HTR-8/SVneo (cell line): Measurements from ENCODE around the gene SMIM29.
A peak's percentile ranks its signal among the peaks of the same experiment; 100 is the strongest.

ENCODE experiments used
- DNase-seq: peaks from one replicate; pipeline ENCODE4 v3.0.0; 2011; ENCODE audit warnings: low spot score, mixed read lengths; ENCODE audit not compliant: insufficient read length
- FAIRE-seq: peaks from 2 replicates; lab custom pipeline; 2011; peaks lifted over from hg19 to GRCh38; lab: Jason Lieb, UNC

SMIM29 gene

DNA sequence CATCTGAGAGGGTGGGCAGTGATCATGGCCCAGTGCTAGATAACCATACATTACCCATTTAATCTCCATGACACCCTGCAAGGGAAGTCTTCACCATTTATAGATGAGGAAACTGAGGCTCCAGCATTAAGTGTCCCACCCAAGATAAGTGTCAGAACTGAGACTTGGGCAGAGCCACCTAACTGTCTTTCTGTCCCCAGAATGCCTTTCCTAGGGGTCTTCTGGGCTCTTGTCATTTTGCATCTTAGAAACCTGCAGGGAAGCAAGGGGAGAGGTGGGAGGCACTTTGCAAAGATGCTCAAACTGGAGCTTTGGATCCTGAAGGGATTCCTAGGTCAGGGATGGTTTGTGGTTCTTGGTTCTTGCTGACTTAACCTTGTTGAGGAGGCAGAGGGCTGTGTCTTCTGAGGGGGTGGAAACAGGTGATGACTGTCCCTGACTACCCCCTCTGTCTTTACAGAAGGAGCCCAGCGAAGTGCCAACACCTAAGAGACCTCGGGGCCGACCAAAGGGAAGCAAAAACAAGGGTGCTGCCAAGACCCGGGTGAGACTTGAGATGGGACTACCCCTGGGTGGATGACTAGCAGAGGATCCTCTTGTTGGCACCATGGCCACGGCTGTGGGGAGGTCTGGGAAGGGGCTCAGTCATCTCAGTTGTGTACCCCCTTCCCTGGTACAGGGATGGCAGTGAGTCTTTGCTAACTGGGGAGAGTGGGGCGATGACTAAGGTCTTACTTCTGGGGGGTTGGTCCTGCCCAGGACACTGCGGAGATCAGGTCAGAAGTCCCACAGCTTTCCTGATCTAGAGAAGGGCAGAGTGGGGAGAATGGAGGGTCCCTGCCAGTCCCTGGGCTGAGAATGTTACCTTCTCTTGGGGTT, 6.3 kb downstream of the SMIM29 start:
- DNase-seq (no peak), FAIRE-seq (no peak)

DNA sequence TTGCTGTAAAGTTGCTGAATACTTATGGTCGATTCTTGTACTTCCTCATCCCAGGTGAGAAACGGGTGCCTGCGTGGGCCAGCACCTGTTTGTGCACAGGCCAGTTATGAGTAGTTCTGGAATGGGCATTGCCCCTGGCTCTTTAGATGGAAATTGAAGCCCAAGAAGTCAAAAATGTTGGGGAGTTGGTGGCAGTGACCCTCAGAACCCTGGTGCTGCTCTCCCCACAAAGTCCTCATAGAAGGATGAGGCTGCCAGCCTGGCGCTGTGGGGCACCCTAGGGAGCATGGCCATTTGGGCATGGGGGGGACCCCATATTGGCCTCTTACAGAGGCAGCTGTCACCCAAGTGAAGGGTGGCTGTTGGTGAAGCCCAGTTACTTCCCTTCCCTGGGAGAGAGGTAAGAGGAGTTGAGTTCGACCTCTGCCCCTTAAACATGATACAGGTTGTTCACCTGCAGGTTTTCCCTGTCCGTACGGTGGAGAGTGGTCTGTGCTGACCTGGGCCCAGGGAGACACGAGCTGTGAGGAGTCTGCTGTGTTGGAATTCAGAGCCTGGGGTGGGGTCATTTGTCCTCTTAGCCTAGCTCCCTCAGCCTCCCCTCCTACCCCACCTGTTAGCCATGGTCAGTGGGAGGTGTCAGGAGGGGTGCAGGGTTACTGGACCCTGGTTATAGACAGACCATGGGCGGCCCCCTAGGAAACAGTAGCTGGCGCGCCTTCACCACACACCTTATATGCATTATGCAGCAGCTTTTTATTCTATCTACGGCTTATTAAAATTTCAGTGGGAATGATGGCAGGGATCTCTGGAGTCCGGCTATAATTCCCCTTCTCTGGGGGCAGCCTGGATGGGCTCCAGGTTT, 7.2 kb downstream of the SMIM29 start:
- no peak for DNase-seq
- no peak for FAIRE-seq

DNA sequence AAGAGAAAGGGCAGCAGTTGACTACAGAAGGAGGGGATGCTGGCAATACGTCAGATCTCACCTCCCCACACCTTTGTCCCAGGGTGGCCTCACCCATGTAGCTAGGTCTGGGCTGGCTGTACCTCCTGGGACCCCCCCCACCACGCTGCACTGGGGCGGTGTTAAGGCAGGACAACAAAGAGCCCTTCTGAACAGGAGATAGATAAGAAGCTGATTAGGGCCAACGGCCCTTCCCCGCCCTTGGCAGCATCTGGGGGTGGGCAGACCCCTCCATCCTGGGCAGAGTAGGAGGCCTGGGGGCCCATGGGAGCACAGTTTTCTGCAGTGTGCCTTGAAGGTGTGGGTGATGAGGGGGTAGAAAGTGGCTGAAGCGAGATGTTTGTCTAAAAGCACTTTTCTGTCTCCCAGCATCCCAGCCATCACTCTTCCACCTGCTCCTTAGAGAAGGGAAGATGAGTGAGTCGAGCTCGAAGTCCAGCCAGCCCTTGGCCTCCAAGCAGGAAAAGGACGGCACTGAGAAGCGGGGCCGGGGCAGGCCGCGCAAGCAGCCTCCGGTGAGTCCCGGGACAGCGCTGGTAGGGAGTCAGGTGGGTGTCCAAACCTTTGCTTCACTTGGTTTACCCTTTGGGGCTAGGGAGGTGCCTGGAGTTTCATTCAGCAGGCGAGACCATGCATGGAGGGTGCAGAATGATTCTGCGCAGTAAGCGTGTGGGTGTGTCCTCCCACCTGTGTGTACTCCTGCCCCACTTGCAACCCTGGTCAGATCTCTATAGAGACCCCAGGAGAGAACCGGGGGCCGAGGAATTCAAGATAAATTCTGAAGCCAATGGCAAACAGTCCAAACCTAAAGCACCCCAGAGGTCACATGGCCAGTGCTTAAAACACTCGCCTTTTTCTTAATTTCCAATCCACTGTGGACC, 8.2 kb downstream of the SMIM29 start:
- no peak for DNase-seq
- FAIRE-seq = no peak

DNA sequence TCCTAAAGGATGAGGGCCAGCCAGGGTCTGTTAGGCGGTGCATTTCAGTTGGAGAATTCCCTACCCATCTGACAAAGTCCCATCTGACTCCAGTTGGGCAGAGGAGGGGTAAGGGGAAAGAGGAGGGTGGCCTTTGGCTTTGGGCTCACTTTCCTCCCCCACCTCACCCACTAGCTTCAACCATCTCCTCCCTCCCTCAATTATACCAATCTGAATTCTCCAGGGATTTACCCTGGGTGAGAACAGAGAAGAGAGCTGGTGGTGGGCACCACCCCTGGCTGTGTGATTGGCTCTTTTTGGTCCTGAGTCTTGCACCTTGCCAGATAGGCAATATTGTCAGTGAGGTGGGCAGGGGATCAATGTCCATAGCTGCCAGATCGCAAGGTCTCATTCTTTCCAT, 8.9 kb downstream of the SMIM29 start:
- FAIRE-seq (no peak), DNase-seq (no peak)

DNA sequence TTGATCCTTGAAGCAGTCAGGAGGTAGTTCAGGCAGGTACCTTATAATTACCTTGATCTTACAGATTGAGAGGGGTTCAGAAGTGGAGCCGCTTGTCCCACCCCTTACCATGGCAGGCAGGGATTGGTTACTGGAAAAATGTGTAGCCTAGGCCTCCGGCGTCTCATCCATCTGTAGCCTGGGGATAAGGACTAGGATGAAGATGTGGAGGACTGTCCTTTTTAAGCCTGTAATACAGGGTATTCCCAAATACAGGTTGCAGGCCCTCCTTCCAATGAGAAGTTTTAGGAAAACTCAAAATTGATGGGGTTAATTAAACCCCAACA, 9.3 kb downstream of the SMIM29 start:
- FAIRE-seq (no peak), DNase-seq (no peak)

- FAIRE-seq (no peak), DNase-seq (no peak)
Measured at GRCh38 chr6:34238585-34239499, 10.0 kb downstream of the SMIM29 start.

DNA sequence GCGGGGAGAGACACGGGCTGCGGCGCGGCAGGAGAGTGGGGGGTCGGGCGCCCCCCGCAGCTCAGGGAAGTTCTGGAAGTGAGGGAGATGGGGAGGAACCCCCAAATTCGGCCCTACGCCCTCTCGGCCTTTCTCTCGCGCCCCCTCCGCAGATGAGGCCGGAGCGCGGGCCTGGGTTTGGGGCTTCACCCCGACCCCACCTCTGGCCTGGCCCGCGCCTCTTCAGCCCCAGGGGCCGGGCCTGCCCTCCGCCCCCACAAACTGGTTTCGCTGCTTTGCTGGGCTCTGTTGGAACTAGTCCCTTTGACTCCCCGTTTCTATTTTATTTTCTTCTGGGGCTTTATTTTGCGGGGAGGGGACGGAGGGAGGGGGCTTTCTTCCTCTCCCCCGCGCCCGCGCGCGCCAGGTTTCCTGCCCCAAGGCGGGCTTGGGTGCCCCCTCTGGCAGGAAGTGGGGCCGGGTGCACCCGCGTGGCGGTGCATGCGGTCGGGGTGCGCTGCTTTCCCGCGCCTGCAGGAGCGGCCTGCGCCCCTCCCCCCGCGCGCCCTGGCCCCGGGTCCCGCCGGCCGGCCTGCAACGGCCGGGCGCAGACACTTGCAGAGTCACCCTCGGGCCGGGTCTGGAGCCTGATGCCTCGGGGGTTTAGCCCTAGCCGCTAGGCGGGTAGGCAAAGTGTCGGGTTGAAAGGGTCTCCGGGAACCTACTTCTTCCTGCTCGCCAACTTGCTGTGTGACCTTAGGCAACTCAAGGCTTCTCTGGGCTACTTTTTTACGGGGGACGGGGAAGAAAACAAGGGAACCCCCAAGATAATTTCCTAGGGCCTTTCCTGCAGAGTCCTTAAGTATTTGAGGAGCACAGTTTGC, 10.9 kb downstream of the SMIM29 start:
- no peak for FAIRE-seq
- no peak for DNase-seq

- no peak for FAIRE-seq
Measured at GRCh38 chr6:34237316-34237721, 11.5 kb downstream of the SMIM29 start.

GRCh38 chr6:34236443-34237315, 12.1 kb downstream of the SMIM29 start, which contains the start of gene HMGA1:
Gene HMGA1 (plus strand): TSS chr6:34236873. CDS start chr6:34240781, 3,908 bp downstream.
- FAIRE-seq = peak; percentile 51
- DNase-seq = peak; percentile 81

More at GRCh38 chr6:34237316-34237721, 11.5 kb downstream of the SMIM29 start:
- DNase-seq = no peak

DNA sequence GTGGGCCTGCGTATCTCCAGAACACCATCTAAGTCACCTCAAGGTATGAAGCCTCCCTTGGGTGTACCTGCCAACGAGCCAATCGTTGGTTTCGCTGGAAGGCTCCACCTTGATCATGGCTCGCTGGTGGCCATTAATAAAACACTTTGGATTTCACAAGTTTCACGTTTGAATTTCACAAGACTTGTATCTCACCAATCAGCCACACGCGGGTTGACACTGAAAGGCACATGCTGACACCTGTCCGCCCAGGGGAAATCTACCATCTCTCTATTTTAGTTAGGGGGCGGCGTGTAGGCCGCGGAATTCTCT, 12.7 kb downstream of the SMIM29 start:
- FAIRE-seq (no peak), DNase-seq (no peak)

- DNase-seq (peak; percentile 84), FAIRE-seq (peak; percentile 38)
Measured at GRCh38 chr6:34235307-34236130, 13.3 kb downstream of the SMIM29 start.

GRCh38 chr6:34234667-34235306, 14.0 kb downstream of the SMIM29 start:
- FAIRE-seq = no peak
- DNase-seq = no peak

DNA sequence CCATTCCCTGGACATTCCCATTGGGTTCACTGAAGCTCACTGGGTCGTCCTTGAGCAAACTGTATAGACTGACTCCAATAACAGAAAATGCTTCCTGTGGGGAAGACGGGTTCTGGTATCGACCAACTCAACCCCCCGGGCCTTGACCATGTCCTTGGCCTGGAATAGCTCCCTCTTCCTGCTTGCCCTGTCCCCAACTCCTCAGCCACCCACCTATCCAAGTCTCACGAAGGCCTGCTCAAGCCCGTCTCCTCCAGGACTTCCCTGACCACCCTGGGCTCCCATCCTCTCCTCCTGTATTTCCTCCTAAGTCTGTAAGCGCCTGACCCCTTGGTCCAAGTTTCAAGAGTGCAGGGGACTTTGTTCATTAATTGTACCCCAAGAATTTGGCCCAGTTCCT, 14.9 kb downstream of the SMIM29 start:
- FAIRE-seq = no peak
- DNase-seq = no peak

DNA sequence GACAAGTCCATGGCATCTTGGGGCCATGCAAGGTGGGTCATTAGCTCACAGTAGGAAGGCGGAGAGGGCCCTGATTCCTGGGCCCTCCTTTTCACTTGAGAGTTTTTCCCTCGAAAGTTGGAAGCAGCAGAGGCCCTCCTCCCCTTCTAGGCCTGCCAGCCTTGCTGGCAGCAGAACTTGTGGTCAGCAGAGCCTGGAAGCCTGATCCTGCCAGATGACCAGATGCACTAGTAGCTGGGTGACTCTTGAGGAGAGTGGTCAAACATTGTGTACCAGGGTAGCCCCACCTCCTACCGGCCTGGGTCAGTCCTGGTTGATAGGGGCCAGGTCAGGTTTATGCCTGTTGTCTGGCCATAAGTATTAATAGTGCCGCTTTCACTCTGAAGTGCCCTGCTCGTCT, 15.9 kb downstream of the SMIM29 start:
- DNase-seq = no peak
- no peak for FAIRE-seq

- no peak for DNase-seq
- FAIRE-seq = no peak
Measured at GRCh38 chr6:34231566-34232336, 17.1 kb downstream of the SMIM29 start.
